GM12864 (cell line): ENCODE results near the gene ABCB9.

Experiments
- DNase-seq: peaks from one replicate; pipeline ENCODE4 v3.0.0-alpha.2; 2011; ENCODE audit warnings: low read depth
- H3K4me3 ChIP-seq: 2 replicates; pipeline ENCODE4 v1.5.1; 2011; ENCODE audit warnings: mild to moderate bottlenecking, low read depth, low read length, control low read depth
- TF ChIP-seq, protein P1 (sequence below): IDR thresholded peaks from 2 replicates; pipeline ENCODE4 v1.5.1; 2011; ENCODE audit warnings: low read depth, mild to moderate bottlenecking, moderate library complexity, low read length, control low read depth, inconsistent platforms; ENCODE audit errors: missing control alignments

ABCB9 gene

DNA sequence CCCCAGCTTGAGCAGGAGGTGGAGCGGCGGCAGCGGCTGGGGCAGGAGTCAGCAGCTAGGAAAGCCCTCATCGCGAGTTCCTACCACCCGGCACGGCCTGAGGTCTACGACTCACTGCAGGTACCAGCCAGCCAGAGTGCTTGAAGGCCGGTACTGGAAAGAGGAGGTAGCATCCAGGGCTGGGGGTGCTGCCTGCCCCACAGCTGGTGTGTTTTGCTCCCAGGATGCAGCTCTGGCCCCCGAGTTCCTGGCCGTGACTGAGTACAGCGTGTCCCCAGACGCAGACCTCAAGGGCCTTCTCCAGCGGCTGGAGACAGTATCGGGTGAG is 10.3 kb upstream of the ABCB9 start:
- no peak overlapping the region; the same call in 1 of the 2 replicates for H3K4me3 ChIP-seq
- TF ChIP-seq, protein P1, sequence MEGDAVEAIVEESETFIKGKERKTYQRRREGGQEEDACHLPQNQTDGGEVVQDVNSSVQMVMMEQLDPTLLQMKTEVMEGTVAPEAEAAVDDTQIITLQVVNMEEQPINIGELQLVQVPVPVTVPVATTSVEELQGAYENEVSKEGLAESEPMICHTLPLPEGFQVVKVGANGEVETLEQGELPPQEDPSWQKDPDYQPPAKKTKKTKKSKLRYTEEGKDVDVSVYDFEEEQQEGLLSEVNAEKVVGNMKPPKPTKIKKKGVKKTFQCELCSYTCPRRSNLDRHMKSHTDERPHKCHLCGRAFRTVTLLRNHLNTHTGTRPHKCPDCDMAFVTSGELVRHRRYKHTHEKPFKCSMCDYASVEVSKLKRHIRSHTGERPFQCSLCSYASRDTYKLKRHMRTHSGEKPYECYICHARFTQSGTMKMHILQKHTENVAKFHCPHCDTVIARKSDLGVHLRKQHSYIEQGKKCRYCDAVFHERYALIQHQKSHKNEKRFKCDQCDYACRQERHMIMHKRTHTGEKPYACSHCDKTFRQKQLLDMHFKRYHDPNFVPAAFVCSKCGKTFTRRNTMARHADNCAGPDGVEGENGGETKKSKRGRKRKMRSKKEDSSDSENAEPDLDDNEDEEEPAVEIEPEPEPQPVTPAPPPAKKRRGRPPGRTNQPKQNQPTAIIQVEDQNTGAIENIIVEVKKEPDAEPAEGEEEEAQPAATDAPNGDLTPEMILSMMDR = no peak
- DNase-seq = no peak

DNA sequence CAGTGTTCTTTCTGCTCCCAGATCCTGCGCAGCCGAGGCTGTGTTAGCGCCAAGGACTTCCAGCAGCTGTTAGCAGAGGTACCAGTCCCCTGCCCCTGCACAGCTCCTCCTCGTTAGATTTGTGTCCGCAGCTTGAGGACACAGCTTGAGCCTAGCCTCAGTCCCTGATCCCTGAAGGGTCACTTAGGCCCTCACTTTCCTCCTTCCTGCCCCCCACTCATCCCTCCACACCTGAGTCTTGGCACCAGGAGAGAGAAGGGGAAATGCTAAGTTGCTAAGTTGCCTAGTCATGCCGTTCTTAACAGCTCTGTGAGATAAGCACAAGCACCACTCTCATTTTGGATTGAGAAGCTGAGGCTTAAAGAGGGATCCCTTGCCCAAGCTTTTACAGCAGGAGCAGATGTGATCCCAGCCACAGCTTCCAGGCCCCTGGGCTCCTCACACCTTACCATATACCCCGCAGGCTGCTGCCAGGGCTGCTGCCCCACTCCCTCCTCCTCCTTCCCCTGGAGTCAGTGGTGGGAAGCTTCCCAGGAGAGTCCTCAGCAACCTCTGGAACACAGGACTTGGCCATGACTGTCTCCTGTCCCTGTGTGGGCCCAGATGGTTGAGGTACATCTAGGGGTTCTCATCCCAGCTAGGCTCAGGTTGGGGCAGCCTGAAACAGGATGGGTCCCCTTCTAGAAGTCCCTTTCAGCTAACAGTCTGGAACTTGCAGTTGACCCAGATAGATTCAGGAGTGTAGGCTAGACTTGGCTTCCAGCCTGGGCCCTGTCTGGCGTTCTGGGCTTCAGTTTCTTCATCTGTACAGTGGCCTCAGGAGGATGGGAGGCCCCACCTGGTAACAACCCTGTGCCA is 9.8 kb upstream of the ABCB9 start:
- H3K4me3 ChIP-seq = peak overlapping the region; percentile 82
- DNase-seq = no peak
- TF ChIP-seq, protein P1 = no peak

DNA sequence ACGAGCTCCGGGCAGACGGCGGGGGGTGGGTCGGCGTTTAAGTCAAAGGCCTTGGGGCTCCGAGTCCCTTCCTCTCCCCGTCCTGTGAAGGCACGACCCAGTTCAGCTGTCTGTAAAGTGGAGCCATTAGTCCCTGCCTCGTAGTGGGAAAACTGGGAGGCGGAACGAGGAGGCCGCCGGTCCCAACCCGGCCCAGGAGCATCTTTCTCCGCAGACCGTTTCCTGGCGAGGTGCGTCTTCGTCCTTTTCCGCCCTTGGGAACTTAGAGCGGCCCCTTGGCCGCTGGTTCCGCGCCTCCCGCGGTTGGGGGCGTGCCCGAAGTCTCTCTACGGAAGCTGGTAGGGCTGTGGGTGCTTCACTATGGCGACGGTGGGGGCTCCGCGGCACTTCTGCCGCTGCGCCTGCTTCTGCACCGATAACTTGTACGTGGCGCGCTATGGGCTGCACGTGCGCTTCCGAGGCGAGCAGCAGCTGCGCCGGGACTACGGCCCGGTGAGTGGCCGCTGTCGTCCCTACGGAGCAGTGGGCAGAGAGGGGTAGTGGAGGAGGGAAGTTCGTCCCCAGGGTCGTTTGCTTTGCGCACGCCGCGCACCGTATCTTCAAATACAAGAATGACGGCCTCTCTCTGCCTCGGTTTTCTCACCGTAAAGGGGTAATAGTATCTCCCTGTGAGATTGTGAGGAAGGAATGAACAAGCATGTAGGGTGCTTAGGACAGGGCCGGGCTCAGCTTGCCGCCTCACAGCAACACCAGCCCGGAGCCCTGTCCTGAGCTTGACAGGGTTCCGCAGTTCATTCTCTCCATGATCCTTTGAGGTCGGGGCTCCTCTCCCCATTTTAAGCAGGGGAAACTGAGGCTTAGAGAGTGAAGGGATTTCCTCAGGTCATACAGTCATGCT is 8.9 kb upstream of the ABCB9 start, which contains the start of gene OGFOD2:
OGFOD2 (plus strand) TSS at position 353 of the 898 bp plus-strand sequence; CDS start at position 361, 8 bp downstream.
- TF ChIP-seq, protein P1 = no peak
- peak; percentile 85 for DNase-seq
- H3K4me3 ChIP-seq = peak within 1 kb of the TSS; percentile 82

DNA sequence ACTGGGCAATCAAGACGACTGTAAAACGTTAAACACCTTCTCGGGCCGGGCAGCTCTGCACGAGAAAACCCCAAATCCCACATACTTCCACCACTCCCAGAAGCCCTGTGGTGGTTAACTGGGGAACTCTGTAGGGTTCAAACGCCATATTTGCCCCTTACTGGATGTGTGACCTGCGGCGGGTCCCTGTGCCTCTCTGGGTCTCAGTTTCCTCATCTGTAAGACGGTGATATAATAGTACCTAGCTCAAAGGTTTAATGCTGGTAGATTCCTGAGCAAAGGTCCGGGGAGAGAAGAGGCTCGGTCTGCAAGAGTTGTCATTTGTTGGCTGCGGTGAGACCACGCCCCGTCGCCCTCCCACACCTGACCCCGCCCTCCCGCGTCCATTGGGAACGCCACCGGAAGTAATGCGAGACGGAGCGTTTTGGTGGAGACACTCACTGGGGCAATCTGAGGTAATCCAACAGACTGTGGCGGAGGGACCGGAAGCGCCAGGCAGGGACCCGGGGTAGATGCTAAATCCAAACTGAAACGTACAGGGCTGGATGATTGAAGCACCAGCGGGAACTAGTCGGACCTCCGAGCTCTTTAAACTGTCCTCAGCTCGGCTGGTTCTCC is 8.1 kb upstream of the ABCB9 start:
- TF ChIP-seq, protein P1 = no peak
- peak overlapping the region; percentile 82 for H3K4me3 ChIP-seq
- peak; percentile 97 for DNase-seq

DNA sequence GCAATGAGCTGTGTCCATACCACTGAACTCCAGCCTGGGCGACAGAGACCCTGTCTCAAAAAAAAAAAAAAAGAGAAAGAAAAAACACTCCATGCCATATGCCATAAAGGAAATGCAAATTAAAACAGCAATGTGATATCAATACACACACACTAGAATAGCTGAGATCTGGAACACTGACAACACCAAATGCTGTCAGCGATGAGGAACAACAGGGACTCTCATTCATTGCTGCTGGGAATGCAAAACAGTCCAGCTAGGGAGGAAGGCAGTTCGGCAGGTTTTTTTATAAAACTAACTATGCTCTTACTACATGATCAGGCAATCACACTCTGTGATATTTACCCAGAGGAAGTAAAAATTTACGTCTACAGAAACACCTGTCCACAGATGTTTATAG is 3.4 kb upstream of the ABCB9 start:
- H3K4me3 ChIP-seq = no peak overlapping the region
- TF ChIP-seq, protein P1 = no peak
- no peak for DNase-seq

DNA sequence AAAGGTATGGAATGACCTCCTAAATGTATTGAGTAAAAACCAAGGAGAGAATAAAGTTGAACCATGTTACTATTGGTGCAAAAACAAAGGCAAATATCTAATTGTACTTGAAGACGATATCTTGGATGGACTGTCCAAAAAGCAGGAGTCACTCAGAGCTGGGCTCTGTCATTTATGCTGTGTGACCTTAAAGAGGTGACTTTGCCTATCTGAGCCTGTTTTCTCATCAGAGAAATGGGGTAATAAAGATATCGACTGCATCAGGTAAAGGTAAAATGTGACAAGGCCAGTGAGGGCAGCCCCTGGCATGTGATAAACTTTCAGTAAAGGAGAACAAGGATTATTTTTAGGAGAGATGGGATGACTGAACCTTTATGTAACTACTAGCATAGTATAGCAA is 1.8 kb upstream of the ABCB9 start:
- DNase-seq = no peak

More for the DNA sequence above, 1.8 kb upstream of the ABCB9 start:
- H3K4me3 ChIP-seq = no peak overlapping the region
- TF ChIP-seq, protein P1 = no peak
